A549 (cell line): ENCODE measurements around the gene PGLYRP3. TPM values are rescaled to one million over a fixed set of nuclear protein-coding genes. Genes with fewer than 3 reads are reported as not detected.

Experiments used
- ATAC-seq, 2 experiments: fragments of 200-7000 bp in 1 of 2; fragments of >200 bp in 1 of 2; cut with Nextera tagmentation in 1 of 2; cut with Tn5 transposase in 1 of 2; 3 replicates each; pipeline versions ENCODE4 v1.8.0 to v1.9.1; 2018 to 2020; ENCODE audit warnings: mild to moderate bottlenecking in 1 of 2, moderate library complexity in 1 of 2
- CTCF ChIA-PET: fragments of 300-600 bp; sonication (Branson Sonifier 250); formaldehyde crosslinking; extraction: SDS; loops from one replicate; lab custom pipeline; 2021; ENCODE audit warnings: antibody characterized with exemption, inconsistent platforms; lab: Yijun Ruan, JAX
- POLR2A ChIA-PET: fragments of 350-600 bp; formaldehyde crosslinking; extraction: SDS; loops from one replicate; lab custom pipeline; 2021; ENCODE audit warnings: antibody characterized with exemption, inconsistent platforms; lab: Yijun Ruan, JAX
- DNase-seq, 2 experiments: peaks; one replicate each; pipeline versions ENCODE4 v3.0.0 to v3.0.0-alpha.2; 2011 to 2016; ENCODE audit warnings: low read depth in 1 of 2, low spot score in 1 of 2
- FAIRE-seq: peaks from 2 replicates; lab custom pipeline; 2011; peaks lifted over from hg19 to GRCh38; lab: Jason Lieb, UNC
- H3K27ac ChIP-seq, 2 experiments: fragments of >200 bp; sonication (Bioruptor Twin); formaldehyde crosslinking; 3 replicates each; pipeline ENCODE4 v1.5.1; 2016 to 2017
- H3K4me1 ChIP-seq: fragments of >200 bp; sonication (Bioruptor Twin); formaldehyde crosslinking; 3 replicates; pipeline ENCODE4 v1.6.1; 2016
- H3K4me2 ChIP-seq: fragments of >200 bp; sonication (Bioruptor Twin); formaldehyde crosslinking; 3 replicates; pipeline ENCODE4 v1.6.1; 2016
- H3K4me3 ChIP-seq: fragments of >200 bp; sonication (Bioruptor Twin); formaldehyde crosslinking; 3 replicates; pipeline ENCODE4 v1.5.1; 2016
- H3K9me3 ChIP-seq: fragments of >200 bp; sonication (Bioruptor Twin); formaldehyde crosslinking; 3 replicates; pipeline ENCODE4 v1.6.1; 2016
- CBX2 ChIP-seq: fragments of 200-600 bp; sonication (generic); IDR thresholded peaks from 2 replicates; pipeline ENCODE4 v1.6.1; 2016; ENCODE audit warnings: low read depth, mild to moderate bottlenecking, borderline replicate concordance
- CBX8 ChIP-seq: fragments of 200-600 bp; sonication (generic); IDR thresholded peaks from 2 replicates; pipeline ENCODE4 v1.6.1; 2016
- EP300 ChIP-seq, 2 experiments: fragments of >200 bp; sonication (Bioruptor Twin); formaldehyde crosslinking; IDR thresholded peaks; 2 replicates in 1 of 2; 3 replicates in 1 of 2; pipeline ENCODE4 v1.6.1; 2016 to 2017
- FOSB ChIP-seq: fragments of 250-450 bp; sonication (Bioruptor Pico); IDR thresholded peaks from 2 replicates; pipeline ENCODE4 v1.5.0; 2020; ENCODE audit warnings: mild to moderate bottlenecking, moderate library complexity
- MYC ChIP-seq: IDR thresholded peaks from 2 replicates; pipeline ENCODE4 v1.6.1; 2012; ENCODE audit warnings: mild to moderate bottlenecking, inconsistent platforms, low read length, improper control_type of control experiment, borderline replicate concordance
- NR3C1 ChIP-seq: fragments of >200 bp; sonication (Bioruptor Twin); formaldehyde crosslinking; IDR thresholded peaks from 3 replicates; pipeline ENCODE4 v1.6.1; 2017
- PHF8 ChIP-seq: fragments of 200-600 bp; sonication (generic); IDR thresholded peaks from 2 replicates; pipeline ENCODE4 v1.6.1; 2016; ENCODE audit warnings: low read depth, mild to moderate bottlenecking, antibody characterized with exemption, moderate library complexity, borderline replicate concordance
- SMC3 ChIP-seq: fragments of >200 bp; sonication (Bioruptor Twin); formaldehyde crosslinking; IDR thresholded peaks from 3 replicates; pipeline ENCODE4 v1.6.1; 2018; ENCODE audit warnings: inconsistent platforms
- TP53 ChIP-seq: fragments of 250-450 bp; sonication (Bioruptor Pico); IDR thresholded peaks from 2 replicates; pipeline ENCODE4 v1.5.0; 2021; ENCODE audit warnings: mild to moderate bottlenecking, moderate library complexity
- ZNF302 ChIP-seq: fragments of 250-450 bp; sonication (Bioruptor Pico); IDR thresholded peaks from 2 replicates; pipeline ENCODE4 v1.9.0; 2021; ENCODE audit warnings: inconsistent platforms, mild to moderate bottlenecking, moderate library complexity
- WGBS: methylation state at CpG from one replicate; pipeline ENCODE4 v1.1.6; 2017; ENCODE audit errors: missing lambda C conversion rate; 5-methylcytosine and 5-hydroxymethylcytosine counted together
- polyA plus RNA-seq, 4 experiments: library from polyadenylated mRNA; depleted of rRNA in 3 of 4; stranded (reverse); fragments of >200 nt; fragmentation: RNase III in 1 of 4; extraction: RNeasy Plus Mini Kit Qiagen cat#74134 plus additional on column Dnase treatment in 1 of 4; gene quantifications; 2 replicates in 3 of 4; 3 replicates in 1 of 4; pipeline ENCODE4 v1.2.3, GENCODE V29; 2011 to 2017
- small RNA-seq, 6 experiments: library from RNA; depleted of rRNA; stranded (forward); fragments of <200 nt; gene quantifications; one replicate each; pipeline ENCODE3, GENCODE V24; 2012
- TF ChIP-seq, protein P1 (sequence below): fragments of 150-350 bp; IDR thresholded peaks from 2 replicates; pipeline ENCODE4 v1.6.1; 2014; ENCODE audit warnings: low read depth, mild to moderate bottlenecking, low read length
- TF ChIP-seq, protein P2 (sequence below): IDR thresholded peaks from 2 replicates; pipeline ENCODE4 v1.6.1; 2012; ENCODE audit warnings: low read depth, borderline replicate concordance

Gene PGLYRP3
- polyA plus RNA-seq, 2 of the 4 experiments (the other 2 are of a cell fraction): not detected

DNA sequence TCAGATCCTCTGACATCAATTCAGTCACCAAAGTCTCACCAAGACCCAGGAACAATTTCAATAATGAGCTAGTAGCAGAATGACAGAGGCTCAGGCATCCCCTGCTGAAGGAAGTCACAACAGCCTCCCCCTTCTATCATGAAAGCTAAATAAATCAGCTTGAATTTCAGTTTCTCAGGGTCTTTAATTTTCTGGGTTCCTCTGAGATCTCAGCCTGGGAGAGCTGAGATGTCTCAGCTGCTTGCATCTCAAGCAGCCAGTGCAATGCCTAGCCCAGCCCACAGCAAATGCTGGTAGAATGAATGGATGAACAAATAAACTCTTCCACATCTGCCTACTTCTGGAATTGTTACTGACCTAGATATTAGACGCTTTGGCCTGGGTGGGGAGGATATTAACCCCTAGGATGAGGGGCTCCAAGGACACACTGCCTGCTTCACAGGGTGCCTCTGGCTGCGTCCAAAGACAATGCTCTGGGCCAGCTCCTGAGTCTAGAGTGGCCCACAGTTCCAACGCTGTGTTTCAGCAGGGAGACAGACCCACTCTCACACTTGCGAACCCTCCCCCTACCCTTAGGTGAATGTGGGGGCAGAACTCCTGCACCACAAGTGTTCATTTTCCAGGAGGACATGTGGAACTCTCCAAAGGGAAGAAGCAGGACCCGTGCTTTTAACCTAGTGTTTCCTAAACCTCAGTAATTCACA lies 64.4 kb downstream of the PGLYRP3 start:
- H3K4me2 ChIP-seq: no peak overlapping the region
- FAIRE-seq (no peak), DNase-seq (no peak), ATAC-seq (no peak)
- H3K9me3 ChIP-seq: no peaks in the 10 kb centered on the region
- WGBS: 3% methylated on average over 5 of the region's 5 CpGs
- no peak overlapping the region for H3K27ac ChIP-seq
- POLR2A ChIA-PET: no interaction called here
- H3K4me3 ChIP-seq: no peak overlapping the region
- H3K4me1 ChIP-seq: no peaks in the 10 kb centered on the region
- TF ChIP-seq CBX8 (no peak), EP300 (IDR thresholded peaks at IDR 0.05) (no peak), PHF8 (no peak), NR3C1 (no peak), TP53 (CRISPR knock-in tag) (no peak), MYC (no peak), ZNF302 (no peak), CBX2 (no peak), SMC3 (no peak), FOSB (no peak)
- TF ChIP-seq, protein P1, sequence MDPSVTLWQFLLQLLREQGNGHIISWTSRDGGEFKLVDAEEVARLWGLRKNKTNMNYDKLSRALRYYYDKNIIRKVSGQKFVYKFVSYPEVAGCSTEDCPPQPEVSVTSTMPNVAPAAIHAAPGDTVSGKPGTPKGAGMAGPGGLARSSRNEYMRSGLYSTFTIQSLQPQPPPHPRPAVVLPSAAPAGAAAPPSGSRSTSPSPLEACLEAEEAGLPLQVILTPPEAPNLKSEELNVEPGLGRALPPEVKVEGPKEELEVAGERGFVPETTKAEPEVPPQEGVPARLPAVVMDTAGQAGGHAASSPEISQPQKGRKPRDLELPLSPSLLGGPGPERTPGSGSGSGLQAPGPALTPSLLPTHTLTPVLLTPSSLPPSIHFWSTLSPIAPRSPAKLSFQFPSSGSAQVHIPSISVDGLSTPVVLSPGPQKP: no peak
- TF ChIP-seq, protein P2, sequence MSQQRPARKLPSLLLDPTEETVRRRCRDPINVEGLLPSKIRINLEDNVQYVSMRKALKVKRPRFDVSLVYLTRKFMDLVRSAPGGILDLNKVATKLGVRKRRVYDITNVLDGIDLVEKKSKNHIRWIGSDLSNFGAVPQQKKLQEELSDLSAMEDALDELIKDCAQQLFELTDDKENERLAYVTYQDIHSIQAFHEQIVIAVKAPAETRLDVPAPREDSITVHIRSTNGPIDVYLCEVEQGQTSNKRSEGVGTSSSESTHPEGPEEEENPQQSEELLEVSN: no peak
- CTCF ChIA-PET: interaction anchor here (1.0 kb wide), 3 partner anchors 9 to 39 kb away, joined by 3 to 4 read pairs (median 3); partner anchors contain the start of gene LORICRIN

Small RNA genes lying within 50 kb of the gene (small RNA-seq; reads per million reads assigned to genes)
- 0 reads per million in 6 experiments for gene RNU6-160P

Other genes with a start within 250 kb of the PGLYRP3 start
- gene SPRR2B, start 241.3 kb downstream of the PGLYRP3 start, polyA plus RNA-seq (2011; rRNA removed): not detected in 2 replicates
- gene SPRR2B, start 241.3 kb downstream of the PGLYRP3 start, polyA plus RNA-seq (2017; fragmentation: RNase III; extraction: RNeasy Plus Mini Kit Qiagen cat#74134 plus additional on column Dnase treatment): not detected in 3 replicates
- gene SPRR2E, start 218.4 kb downstream of the PGLYRP3 start, polyA plus RNA-seq (2011; rRNA removed): not detected in 2 replicates
- gene SPRR2E, start 218.4 kb downstream of the PGLYRP3 start, polyA plus RNA-seq (2017; fragmentation: RNase III; extraction: RNeasy Plus Mini Kit Qiagen cat#74134 plus additional on column Dnase treatment): not detected in 3 replicates
- not detected in 2 replicates for gene SPRR2F, start 199.4 kb downstream of the PGLYRP3 start, polyA plus RNA-seq (2011; rRNA removed)
- gene SPRR2F, start 199.4 kb downstream of the PGLYRP3 start, polyA plus RNA-seq (2017; fragmentation: RNase III; extraction: RNeasy Plus Mini Kit Qiagen cat#74134 plus additional on column Dnase treatment): not detected in 3 replicates
- gene SPRR2G, start 162.1 kb downstream of the PGLYRP3 start, polyA plus RNA-seq (2011; rRNA removed): not detected in 2 replicates
- gene SPRR2G, start 162.1 kb downstream of the PGLYRP3 start, polyA plus RNA-seq (2017; fragmentation: RNase III; extraction: RNeasy Plus Mini Kit Qiagen cat#74134 plus additional on column Dnase treatment): not detected in 3 replicates
- not detected in 2 replicates for gene LELP1, start 109.5 kb downstream of the PGLYRP3 start, polyA plus RNA-seq (2011; rRNA removed)
- gene LELP1, start 109.5 kb downstream of the PGLYRP3 start, polyA plus RNA-seq (2017; fragmentation: RNase III; extraction: RNeasy Plus Mini Kit Qiagen cat#74134 plus additional on column Dnase treatment): not detected in 3 replicates
- gene PRR9, start 95.4 kb downstream of the PGLYRP3 start, polyA plus RNA-seq (2011; rRNA removed): not detected in 2 replicates
- gene PRR9, start 95.4 kb downstream of the PGLYRP3 start, polyA plus RNA-seq (2017; fragmentation: RNase III; extraction: RNeasy Plus Mini Kit Qiagen cat#74134 plus additional on column Dnase treatment): not detected in 3 replicates
- gene LORICRIN, start 53.3 kb downstream of the PGLYRP3 start, polyA plus RNA-seq (2011; rRNA removed): not detected in 2 replicates
- gene LORICRIN, start 53.3 kb downstream of the PGLYRP3 start, polyA plus RNA-seq (2017; fragmentation: RNase III; extraction: RNeasy Plus Mini Kit Qiagen cat#74134 plus additional on column Dnase treatment): not detected in 3 replicates
- gene PGLYRP4, start 35.9 kb upstream of the PGLYRP3 start, polyA plus RNA-seq (2011; rRNA removed): not detected in 2 replicates
- gene PGLYRP4, start 35.9 kb upstream of the PGLYRP3 start, polyA plus RNA-seq (2017; fragmentation: RNase III; extraction: RNeasy Plus Mini Kit Qiagen cat#74134 plus additional on column Dnase treatment): not detected in 3 replicates
- 0.86 and 0.90 TPM in 2 replicates for gene S100A9, start 44.9 kb upstream of the PGLYRP3 start, polyA plus RNA-seq (2011; rRNA removed)
- gene S100A9, start 44.9 kb upstream of the PGLYRP3 start, polyA plus RNA-seq (2017; fragmentation: RNase III; extraction: RNeasy Plus Mini Kit Qiagen cat#74134 plus additional on column Dnase treatment): 1.7 to 4.6 TPM (median 3.1 TPM) in 3 replicates
- not detected in 2 replicates for gene S100A12, start 62.7 kb upstream of the PGLYRP3 start, polyA plus RNA-seq (2011; rRNA removed)
- not detected in 3 replicates for gene S100A12, start 62.7 kb upstream of the PGLYRP3 start, polyA plus RNA-seq (2017; fragmentation: RNase III; extraction: RNeasy Plus Mini Kit Qiagen cat#74134 plus additional on column Dnase treatment)
- not detected in 2 replicates for gene S100A8, start 78.1 kb upstream of the PGLYRP3 start, polyA plus RNA-seq (2011; rRNA removed)
- not detected in 3 replicates for gene S100A8, start 78.1 kb upstream of the PGLYRP3 start, polyA plus RNA-seq (2017; fragmentation: RNase III; extraction: RNeasy Plus Mini Kit Qiagen cat#74134 plus additional on column Dnase treatment)
- gene S100A7A, start 103.6 kb upstream of the PGLYRP3 start, polyA plus RNA-seq (2011; rRNA removed): not detected in 2 replicates
- not detected in 3 replicates for gene S100A7A, start 103.6 kb upstream of the PGLYRP3 start, polyA plus RNA-seq (2017; fragmentation: RNase III; extraction: RNeasy Plus Mini Kit Qiagen cat#74134 plus additional on column Dnase treatment)
- gene S100A7, start 147.7 kb upstream of the PGLYRP3 start, polyA plus RNA-seq (2011; rRNA removed): not detected in 2 replicates
- not detected in 3 replicates for gene S100A7, start 147.7 kb upstream of the PGLYRP3 start, polyA plus RNA-seq (2017; fragmentation: RNase III; extraction: RNeasy Plus Mini Kit Qiagen cat#74134 plus additional on column Dnase treatment)
- 898 and 1,226 TPM in 2 replicates for gene S100A6, start 223.0 kb upstream of the PGLYRP3 start, polyA plus RNA-seq (2011; rRNA removed)
- 2,810 to 4,567 TPM (median 3,552 TPM) in 3 replicates for gene S100A6, start 223.0 kb upstream of the PGLYRP3 start, polyA plus RNA-seq (2017; fragmentation: RNase III; extraction: RNeasy Plus Mini Kit Qiagen cat#74134 plus additional on column Dnase treatment)
- 0.48 and 0.68 TPM in 2 replicates for gene S100A5, start 228.0 kb upstream of the PGLYRP3 start, polyA plus RNA-seq (2011; rRNA removed)
- 0.17 to 0.57 TPM (median 0.45 TPM) in 3 replicates for gene S100A5, start 228.0 kb upstream of the PGLYRP3 start, polyA plus RNA-seq (2017; fragmentation: RNase III; extraction: RNeasy Plus Mini Kit Qiagen cat#74134 plus additional on column Dnase treatment)
- gene S100A4, start 232.9 kb upstream of the PGLYRP3 start, polyA plus RNA-seq (2011; rRNA removed): 590 and 814 TPM in 2 replicates
- gene S100A4, start 232.9 kb upstream of the PGLYRP3 start, polyA plus RNA-seq (2017; fragmentation: RNase III; extraction: RNeasy Plus Mini Kit Qiagen cat#74134 plus additional on column Dnase treatment): 2,180 to 3,189 TPM (median 2,584 TPM) in 3 replicates
- gene S100A3, start 236.3 kb upstream of the PGLYRP3 start, polyA plus RNA-seq (2011; rRNA removed): 25.0 and 25.4 TPM in 2 replicates
- 71.1 to 88.9 TPM (median 74.0 TPM) in 3 replicates for gene S100A3, start 236.3 kb upstream of the PGLYRP3 start, polyA plus RNA-seq (2017; fragmentation: RNase III; extraction: RNeasy Plus Mini Kit Qiagen cat#74134 plus additional on column Dnase treatment)